Naive thymus-derived CD4-positive, alpha-beta T cell (primary cell): ENCODE results near the gene AGO1. TPM values are rescaled to one million over a fixed set of nuclear protein-coding genes. Genes with fewer than 3 reads are reported as not detected.
A peak's percentile ranks its signal among the peaks of the same experiment; 100 is the strongest.

Experiments used
- ATAC-seq: fragments of 150-1000 bp; cut with Tn5 transposase; 2 replicates; pipeline ENCODE4 v1.10.0; 2021; ENCODE audit warnings: mild to moderate bottlenecking, moderate library complexity
- CTCF ChIA-PET: fragments of 350-600 bp; sonication (Branson Sonifier 250); formaldehyde crosslinking; loops from one replicate; lab custom pipeline; 2021; ENCODE audit warnings: antibody characterized with exemption; lab: Charles Lee
- POLR2A ChIA-PET: fragments of 350-600 bp; sonication (Branson Sonifier 250); formaldehyde crosslinking; loops from one replicate; lab custom pipeline; 2021; ENCODE audit warnings: antibody characterized with exemption, inconsistent platforms; lab: Charles Lee
- DNase-seq, 9 donors: peaks; one replicate each; pipeline versions ENCODE4 v3.0.0 to v3.0.0-alpha.2; 2020 to 2022; ENCODE audit warnings: mixed read lengths in 1 of 9
- H3K27ac ChIP-seq: one replicate; pipeline ENCODE4 v1.7.0; 2013; ENCODE audit warnings: mild to moderate bottlenecking, low read depth, low read length, moderate library complexity
- H3K27me3 ChIP-seq, 2 donors: one replicate each; pipeline ENCODE4 v1.7.0; 2013; ENCODE audit warnings: low read length in 2 of 2, mild to moderate bottlenecking in 2 of 2, moderate library complexity in 2 of 2; ENCODE audit not compliant: control insufficient read depth in 2 of 2, insufficient read depth in 2 of 2
- H3K36me3 ChIP-seq, 3 experiments: 1 replicate in 2 of 3; 2 replicates in 1 of 3; pipeline ENCODE4 v1.7.0; 2013; ENCODE audit warnings: low read length in 3 of 3, mild to moderate bottlenecking in 3 of 3, moderate library complexity in 1 of 3; ENCODE audit not compliant: insufficient read depth in 3 of 3, control insufficient read depth in 2 of 3
- H3K4me1 ChIP-seq, 2 donors: one replicate each; pipeline ENCODE4 v1.7.0; 2013; ENCODE audit warnings: low read length in 2 of 2, mild to moderate bottlenecking in 2 of 2, moderate library complexity in 1 of 2; ENCODE audit not compliant: control insufficient read depth in 2 of 2, insufficient read depth in 2 of 2
- H3K4me3 ChIP-seq: 2 replicates; pipeline ENCODE4 v1.7.0; 2013; ENCODE audit warnings: mild to moderate bottlenecking, low read length
- H3K9me3 ChIP-seq, 3 experiments: 1 replicate in 2 of 3; 2 replicates in 1 of 3; pipeline ENCODE4 v1.7.0; 2013; ENCODE audit warnings: low read length in 3 of 3; ENCODE audit not compliant: control insufficient read depth in 2 of 3
- H3K27ac Mint-ChIP-seq, 9 donors: one replicate each; pipeline ENCODE4 v1.8.0; 2020 to 2022; ENCODE audit warnings: mixed read lengths in 9 of 9, mild to moderate bottlenecking in 8 of 9, moderate library complexity in 5 of 9, inconsistent platforms in 2 of 9
- H3K27me3 Mint-ChIP-seq, 5 donors: one replicate each; pipeline ENCODE4 v1.8.0; 2021 to 2022; ENCODE audit warnings: mixed read lengths in 5 of 5, mild to moderate bottlenecking in 1 of 5
- H3K36me3 Mint-ChIP-seq, 5 donors: one replicate each; pipeline ENCODE4 v1.8.0; 2020 to 2022; ENCODE audit warnings: mixed read lengths in 5 of 5, mild to moderate bottlenecking in 3 of 5, inconsistent platforms in 1 of 5
- H3K4me1 Mint-ChIP-seq, 7 donors: one replicate each; pipeline ENCODE4 v1.8.0; 2020 to 2022; ENCODE audit warnings: mixed read lengths in 7 of 7, mild to moderate bottlenecking in 3 of 7, inconsistent platforms in 1 of 7
- H3K4me3 Mint-ChIP-seq, 10 donors: one replicate each; pipeline ENCODE4 v1.8.0; 2020 to 2022; ENCODE audit warnings: mild to moderate bottlenecking in 10 of 10, mixed read lengths in 10 of 10, moderate library complexity in 6 of 10, inconsistent platforms in 2 of 10
- H3K9me3 Mint-ChIP-seq, 11 donors: one replicate each; pipeline ENCODE4 v1.8.0; 2020 to 2022; ENCODE audit warnings: mixed read lengths in 11 of 11, mild to moderate bottlenecking in 4 of 11, inconsistent platforms in 1 of 11, moderate library complexity in 1 of 11
- intact Hi-C, 2 donors: fragments of 100-400 bp; cut with micrococcal nuclease; formaldehyde crosslinking; loops; one replicate each; pipeline ENCODE4 v1.15.1; 2023
- polyA plus RNA-seq, 2 donors: library from polyadenylated mRNA; unstranded; fragments of 300-500 nt; fragmentation: Illumina TruSeq; gene quantifications; one replicate each; pipeline ENCODE4 v1.2.3, GENCODE V29; 2021
- total RNA-seq, 6 experiments: library from RNA in 5 of 6; stranded (reverse) in 5 of 6; gene quantifications; 1 replicate in 5 of 6; 2 replicates in 1 of 6; pipeline ENCODE4 v1.2.3 and lab custom pipeline; 2021 to 2026

AGO1 gene
- total and polyA plus RNA-seq, 7 experiments from 2014 or later: 8.9 to 28.0 (median 26.8) TPM

DNA sequence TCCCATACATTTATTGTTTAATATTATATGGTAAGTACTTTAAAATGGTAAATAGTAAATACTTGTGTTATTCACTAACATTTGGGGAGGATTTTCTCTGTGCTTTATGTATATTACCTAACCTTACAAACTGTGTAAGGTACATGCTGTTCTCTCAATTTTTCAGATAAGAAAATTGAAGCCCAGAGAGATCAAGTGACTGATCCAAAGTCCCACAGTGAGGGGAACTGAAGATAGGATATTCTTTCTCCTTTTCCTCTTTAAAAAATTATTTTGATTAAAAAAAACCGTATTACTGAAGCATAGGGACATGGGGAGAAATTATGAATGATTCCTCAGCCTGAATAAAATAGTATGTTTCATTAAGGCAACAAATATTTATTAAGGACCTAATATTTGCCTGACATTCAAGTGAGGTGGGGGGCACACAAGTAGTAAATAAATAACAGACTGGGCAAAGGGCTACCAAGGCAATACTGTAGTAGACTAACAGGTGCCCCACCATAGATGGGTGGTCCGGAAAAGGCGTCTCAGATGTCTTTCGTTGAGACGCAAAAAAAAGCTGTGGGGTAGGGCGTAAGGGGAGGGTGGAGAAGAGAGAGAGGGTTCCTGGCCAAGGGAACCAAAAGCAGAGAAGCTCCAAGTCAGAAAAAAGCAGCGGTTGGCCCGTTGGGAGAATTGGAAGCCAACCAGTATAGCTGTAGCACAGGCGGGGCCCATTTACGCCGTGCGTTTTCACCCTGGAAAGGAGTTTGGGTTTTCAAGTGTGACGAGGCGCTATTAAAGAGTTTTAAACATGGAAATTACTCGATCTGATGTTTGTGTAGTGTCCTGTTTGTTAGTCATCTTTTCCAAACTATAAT lies 47.0 kb downstream of the AGO1 start:
- CTCF ChIA-PET: interaction anchor here (0.5 to 1.1 kb wide), 4 partner anchors 12 to 1920 kb away, joined by 3 to 4 read pairs (median 4); partner anchors contain the start of gene AGO1
- no peaks in the 10 kb centered on the region for H3K36me3 ChIP-seq
- H3K4me3 ChIP-seq: peak overlapping the region; percentile 93
- DNase-seq (peak in 7 of 9 donors; percentile 10 to 64 (median 27)), ATAC-seq (peak; percentile 18)
- Mint-ChIP-seq H3K27me3 (no peaks in the 10 kb centered on the region), H3K9me3 (peaks cover 0 to 1% (median 0%) of the 10 kb centered on the region in 11 donors), H3K4me1 (peaks cover 14 to 44% (median 42%) of the 10 kb centered on the region in 7 donors), H3K27ac (peak overlapping the region; percentile 94 to 98 (median 96)), H3K4me3 (peak overlapping the region; percentile 84 to 97 (median 90)), H3K36me3 (peaks cover 0 to 2% (median 0%) of the 10 kb centered on the region in 5 donors)
- no peaks in the 10 kb centered on the region for H3K9me3 ChIP-seq
- H3K27ac ChIP-seq: peak overlapping the region; percentile 95
- peaks cover 21 to 22% of the 10 kb centered on the region in 2 donors for H3K4me1 ChIP-seq
- no peaks in the 10 kb centered on the region for H3K27me3 ChIP-seq
- intact Hi-C loops: loop anchor here (2.0 to 10.0 kb wide), 6 partner anchors 222 to 535 kb away; partner anchors contain the start of genes KIAA0319L (in 1 of the 2), LSM10 (in 1 of the 2), MRPS15 (in 1 of the 2) and NCDN (in 1 of the 2)
- POLR2A ChIA-PET: interaction anchor here (0.6 to 2.2 kb wide), 5 partner anchors 7 to 294 kb away, joined by 3 to 8 read pairs (median 3); partner anchors contain the start of genes AGO1 and THRAP3

DNA sequence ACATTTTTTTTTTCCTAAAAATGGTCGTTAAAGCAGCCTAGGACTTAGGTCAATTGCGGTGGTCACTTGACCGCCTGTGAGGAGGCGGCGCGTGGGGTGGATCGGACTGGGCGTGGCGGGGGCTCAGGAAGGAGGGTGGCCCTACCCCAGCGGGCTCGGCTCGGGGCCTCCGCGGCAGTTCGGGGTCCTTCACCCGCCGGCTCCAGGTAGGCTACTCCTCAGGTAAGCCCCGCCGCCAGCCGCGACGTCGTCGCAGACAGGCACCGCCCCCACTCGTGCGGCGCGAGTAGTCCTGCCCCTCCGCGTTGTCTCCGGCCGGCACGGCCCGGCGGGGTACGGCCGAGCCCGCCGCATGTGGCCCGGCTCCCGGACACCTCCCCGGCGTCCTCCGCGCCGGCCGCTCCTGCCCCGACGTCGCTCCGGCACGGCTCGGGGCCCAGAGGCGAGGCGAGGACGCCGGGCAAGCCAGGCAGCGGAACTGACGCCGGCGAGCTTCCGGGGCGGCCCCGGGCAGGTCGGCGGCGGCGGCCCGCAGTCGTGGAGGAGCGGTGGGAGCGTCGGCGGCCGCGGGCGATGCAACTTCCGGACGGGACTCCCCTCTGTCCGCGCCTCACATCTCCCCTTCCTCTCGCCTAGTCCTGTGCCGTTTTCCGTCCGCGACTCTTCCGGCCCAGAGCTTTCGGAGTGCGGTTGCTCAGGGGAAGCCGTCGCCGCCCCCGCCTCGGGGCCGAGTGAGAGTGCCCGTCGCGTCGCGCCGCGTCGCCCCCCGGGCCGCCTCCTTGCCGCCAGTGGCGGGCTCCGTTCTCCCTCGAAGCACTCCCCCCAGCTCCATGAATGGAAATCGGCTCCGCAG lies 47.8 kb downstream of the AGO1 start, which contains the start of gene AGO3:
Gene AGO3 (plus strand): TSS at position 513 of the 853 bp plus-strand sequence. CDS start 322 bp downstream, at position 835.
- Histone ChIP-seq H3K4me3 (peak within 1 kb of the TSS; percentile 93), H3K9me3 (no peaks in the 10 kb centered on the region), H3K36me3 (no peaks in the 10 kb centered on the region), H3K27me3 (no peaks in the 10 kb centered on the region), H3K27ac (peak within 1 kb of the TSS; percentile 95), H3K4me1 (peaks cover 21 to 22% of the 10 kb centered on the region in 2 donors)
- intact Hi-C loops: loop anchor here (1.0 to 10.0 kb wide), 11 partner anchors 11 to 534 kb away; partner anchors contain the start of genes ADPRS (in 2 of the 2), AGO1 (in 2 of the 2), THRAP3 (in 2 of the 2) and KIAA0319L (in 1 of the 2)
- ChIA-PET POLR2A (interaction anchor here (0.6 to 2.2 kb wide), 11 partner anchors 8 to 1543 kb away, joined by 3 to 8 read pairs (median 3); partner anchors contain the start of genes AGO1 and THRAP3), CTCF (interaction anchor here (0.5 to 1.1 kb wide), 4 partner anchors 11 to 1919 kb away, joined by 3 to 4 read pairs (median 4); partner anchors contain the start of gene AGO1)
- Mint-ChIP-seq H3K9me3 (peaks cover 0 to 1% (median 0%) of the 10 kb centered on the region in 11 donors), H3K27ac (peak within 1 kb of the TSS; percentile 94 to 98 (median 96)), H3K36me3 (peaks cover 0 to 2% (median 0%) of the 10 kb centered on the region in 5 donors), H3K4me1 (peaks cover 14 to 46% (median 44%) of the 10 kb centered on the region in 7 donors), H3K27me3 (no peaks in the 10 kb centered on the region), H3K4me3 (peak within 1 kb of the TSS; percentile 84 to 97 (median 92))
- ATAC-seq (peak; percentile 91), DNase-seq (peak; percentile 79 to 90 (median 86))

DNA sequence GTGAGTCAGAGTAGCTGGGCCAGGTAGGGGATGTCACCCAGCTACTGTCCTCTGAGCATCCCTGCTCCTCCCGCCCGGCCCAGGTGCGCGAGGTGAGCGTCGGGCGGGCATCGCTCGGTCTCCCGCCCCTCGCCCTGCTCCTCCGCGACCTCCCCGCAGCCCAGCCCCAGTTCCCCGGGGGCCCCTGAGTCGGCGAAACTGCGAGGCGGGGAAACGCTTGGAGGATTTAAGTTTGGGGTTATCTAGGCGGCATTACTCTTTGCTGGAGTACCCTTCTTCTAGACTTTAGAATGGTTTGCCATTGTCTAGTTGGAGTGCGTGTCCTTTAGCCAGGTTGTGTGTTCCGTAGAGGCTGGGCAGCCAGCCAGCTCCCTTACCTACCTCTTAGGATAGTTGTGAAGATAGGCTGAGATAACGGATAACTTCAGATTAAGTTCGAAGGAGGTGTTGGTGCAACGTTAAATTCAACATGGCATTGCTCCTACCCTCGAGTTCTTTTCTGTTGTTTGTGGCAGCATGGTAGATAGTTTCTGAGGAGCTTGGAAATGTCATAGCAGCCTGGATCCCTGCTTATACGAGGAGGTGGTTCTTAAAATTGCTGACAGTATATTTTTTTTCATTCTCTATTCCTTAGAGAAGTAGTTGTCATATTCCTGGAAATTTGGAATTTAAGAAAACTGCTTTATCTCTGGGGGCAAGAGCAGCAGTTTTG lies 48.6 kb downstream of the AGO1 start:
- intact Hi-C loops: loop anchor here (1.0 to 10.0 kb wide), 11 partner anchors 11 to 533 kb away; partner anchors contain the start of genes ADPRS (in 2 of the 2), AGO1 (in 2 of the 2), THRAP3 (in 2 of the 2) and KIAA0319L (in 1 of the 2)
- Histone ChIP-seq H3K4me3 (peak overlapping the region; percentile 93), H3K27me3 (no peaks in the 10 kb centered on the region), H3K36me3 (no peaks in the 10 kb centered on the region), H3K9me3 (no peaks in the 10 kb centered on the region), H3K4me1 (peaks cover 21 to 22% of the 10 kb centered on the region in 2 donors), H3K27ac (peak overlapping the region; percentile 95)
- no peaks in the 10 kb centered on the region for H3K27me3 Mint-ChIP-seq
- H3K36me3 Mint-ChIP-seq: peaks cover 0 to 5% (median 0%) of the 10 kb centered on the region in 5 donors
- CTCF ChIA-PET: no interaction called here
- POLR2A ChIA-PET: interaction anchor here (0.7 to 2.2 kb wide), 9 partner anchors 9 to 1542 kb away, joined by 3 to 8 read pairs (median 3); partner anchors contain the start of genes AGO1 and THRAP3
- H3K9me3 Mint-ChIP-seq: peaks cover 0 to 1% (median 0%) of the 10 kb centered on the region in 11 donors
- ATAC-seq (no peak), DNase-seq (peak in 1 of 9 donors; percentile 23)
- peaks cover 14 to 53% (median 44%) of the 10 kb centered on the region in 7 donors for H3K4me1 Mint-ChIP-seq
- peak overlapping the region; percentile 84 to 96 (median 90) for H3K4me3 Mint-ChIP-seq
- H3K27ac Mint-ChIP-seq: peak overlapping the region; percentile 79 to 97 (median 94)

DNA sequence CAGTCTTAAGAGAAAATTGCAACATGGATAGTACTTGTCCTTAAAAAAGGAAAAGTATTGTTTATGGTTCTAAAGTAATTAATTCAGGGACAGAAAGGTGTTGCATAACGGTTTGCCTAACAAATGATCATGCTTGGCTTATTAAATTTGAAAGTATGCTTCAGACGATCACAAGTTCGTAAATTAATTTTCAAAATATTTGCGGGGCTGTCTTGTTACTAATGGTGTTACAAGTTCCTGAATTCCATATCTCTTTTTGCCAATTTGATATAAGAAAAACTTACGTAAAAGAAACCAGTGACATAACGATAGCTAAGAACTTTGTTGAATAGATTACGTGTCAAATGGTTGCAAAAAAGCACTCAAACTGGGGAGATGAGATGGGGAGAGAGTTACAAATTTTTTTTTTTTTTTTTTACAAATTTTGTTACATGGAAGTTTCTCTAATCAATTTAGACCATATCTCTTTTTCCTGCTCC lies 49.2 kb downstream of the AGO1 start:
- Histone ChIP-seq H3K36me3 (no peaks in the 10 kb centered on the region), H3K27me3 (no peaks in the 10 kb centered on the region), H3K9me3 (no peaks in the 10 kb centered on the region), H3K4me1 (peaks cover 21 to 22% of the 10 kb centered on the region in 2 donors), H3K27ac (peak overlapping the region; percentile 95), H3K4me3 (peak overlapping the region; percentile 93)
- H3K27ac Mint-ChIP-seq: peak overlapping the region; percentile 28 to 97 (median 86)
- peaks cover 0 to 1% (median 0%) of the 10 kb centered on the region in 11 donors for H3K9me3 Mint-ChIP-seq
- DNase-seq (no peak), ATAC-seq (no peak)
- H3K27me3 Mint-ChIP-seq: no peaks in the 10 kb centered on the region
- ChIA-PET POLR2A (interaction anchor here (1.3 kb wide), 1 partner anchor 10 kb away, joined by 6 read pairs; no protein-coding TSS in a partner anchor), CTCF (interaction anchor here (0.6 kb wide), 1 partner anchor 480 kb away, joined by 4 read pairs; no protein-coding TSS in a partner anchor)
- peaks cover 0 to 5% (median 0%) of the 10 kb centered on the region in 5 donors for H3K36me3 Mint-ChIP-seq
- intact Hi-C loops: loop anchor here (5.0 to 10.0 kb wide), 5 partner anchors 220 to 533 kb away; partner anchors contain the start of genes LSM10 (in 1 of the 2), MRPS15 (in 1 of the 2), PSMB2 (in 1 of the 2) and THRAP3 (in 1 of the 2)
- peak overlapping the region; percentile 84 to 96 (median 90) for H3K4me3 Mint-ChIP-seq
- peaks cover 14 to 58% (median 48%) of the 10 kb centered on the region in 7 donors for H3K4me1 Mint-ChIP-seq

DNA sequence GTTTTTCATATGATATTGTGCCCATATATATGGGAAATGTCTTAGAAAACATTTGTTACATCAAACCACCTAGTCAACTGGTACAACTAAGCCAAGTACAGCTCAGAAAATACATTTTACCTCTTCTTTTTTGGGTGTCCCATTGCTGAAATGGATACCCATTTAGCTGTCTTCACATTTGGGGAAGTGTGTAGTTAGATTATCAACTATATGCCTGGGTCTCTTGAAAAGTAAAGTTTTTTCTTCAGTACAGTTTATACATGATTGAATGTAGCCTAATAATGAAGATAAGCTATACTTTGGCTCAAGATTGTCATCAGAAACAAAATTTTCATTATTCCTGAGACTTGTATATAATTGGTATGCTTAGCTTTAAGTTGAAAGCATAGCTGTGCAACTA lies 49.9 kb downstream of the AGO1 start:
- ChIA-PET POLR2A (interaction anchor here (0.6 to 0.7 kb wide), 2 partner anchors 75 to 955 kb away, joined by 3 read pairs; no protein-coding TSS in a partner anchor), CTCF (interaction anchor here (0.6 kb wide), 1 partner anchor 481 kb away, joined by 4 read pairs; no protein-coding TSS in a partner anchor)
- Histone ChIP-seq H3K4me3 (no peak overlapping the region), H3K36me3 (no peaks in the 10 kb centered on the region), H3K27ac (no peak overlapping the region), H3K27me3 (no peaks in the 10 kb centered on the region), H3K9me3 (no peaks in the 10 kb centered on the region), H3K4me1 (peaks cover 21 to 22% of the 10 kb centered on the region in 2 donors)
- ATAC-seq (no peak), DNase-seq (no peak)
- Mint-ChIP-seq H3K36me3 (peaks cover 0 to 7% (median 0%) of the 10 kb centered on the region in 5 donors), H3K27me3 (no peaks in the 10 kb centered on the region), H3K4me3 (peak overlapping the region in 9 of 10 donors; percentile 22 to 93 (median 74)), H3K9me3 (peaks cover 0 to 1% (median 0%) of the 10 kb centered on the region in 11 donors), H3K27ac (peak overlapping the region in 6 of 9 donors; percentile 16 to 97 (median 73)), H3K4me1 (peaks cover 14 to 58% (median 48%) of the 10 kb centered on the region in 7 donors)
- intact Hi-C loops: loop anchor here (5.0 to 10.0 kb wide), 5 partner anchors 219 to 532 kb away; partner anchors contain the start of genes LSM10 (in 1 of the 2), MRPS15 (in 1 of the 2), PSMB2 (in 1 of the 2) and THRAP3 (in 1 of the 2)
